Testis (tissue), 2 donors: ENCODE data around the gene LCN10.

Experiments used
- CTCF ChIP-seq, 3 experiments: fragments of 450-650 bp in 2 of 3; fragments of 200-600 bp in 1 of 3; sonication (generic) in 1 of 3; IDR thresholded peaks; one replicate each; pipeline ENCODE4 v1.5.1; 2016 to 2019; ENCODE audit warnings: antibody characterized with exemption in 3 of 3, mild to moderate bottlenecking in 2 of 3, moderate library complexity in 1 of 3
- POLR2A ChIP-seq: fragments of 450-650 bp; IDR thresholded peaks from one replicate; pipeline ENCODE4 v1.6.1; 2017; ENCODE audit warnings: antibody characterized with exemption, mild to moderate bottlenecking, moderate library complexity

GRCh38 chr9:136713550-136713949, 29.2 kb downstream of the LCN10 start:
- TF ChIP-seq CTCF (IDR thresholded peaks at IDR 0.05) (no peak), POLR2A (no peak)
